SU-DHL-6 (cell line): ENCODE data around the gene SORCS2.

Source experiments
- EZH2phosphoT487 ChIP-seq: fragments of 200-600 bp; sonication (generic), shearing (Covaris generic); conservative IDR thresholded peaks from 2 replicates; pipeline ENCODE4 v1.6.1; 2018; ENCODE audit warnings: mild to moderate bottlenecking, antibody characterized with exemption, low read length, moderate library complexity, mixed read lengths
- TF ChIP-seq, protein P1 (sequence below): fragments of 200-600 bp; sonication (generic); IDR thresholded peaks from one replicate; pipeline ENCODE4 v1.5.1; 2017; ENCODE audit warnings: antibody characterized with exemption, mild to moderate bottlenecking, low read length, moderate library complexity; ENCODE audit not compliant: insufficient read depth, poor library complexity, severe bottlenecking

DNA sequence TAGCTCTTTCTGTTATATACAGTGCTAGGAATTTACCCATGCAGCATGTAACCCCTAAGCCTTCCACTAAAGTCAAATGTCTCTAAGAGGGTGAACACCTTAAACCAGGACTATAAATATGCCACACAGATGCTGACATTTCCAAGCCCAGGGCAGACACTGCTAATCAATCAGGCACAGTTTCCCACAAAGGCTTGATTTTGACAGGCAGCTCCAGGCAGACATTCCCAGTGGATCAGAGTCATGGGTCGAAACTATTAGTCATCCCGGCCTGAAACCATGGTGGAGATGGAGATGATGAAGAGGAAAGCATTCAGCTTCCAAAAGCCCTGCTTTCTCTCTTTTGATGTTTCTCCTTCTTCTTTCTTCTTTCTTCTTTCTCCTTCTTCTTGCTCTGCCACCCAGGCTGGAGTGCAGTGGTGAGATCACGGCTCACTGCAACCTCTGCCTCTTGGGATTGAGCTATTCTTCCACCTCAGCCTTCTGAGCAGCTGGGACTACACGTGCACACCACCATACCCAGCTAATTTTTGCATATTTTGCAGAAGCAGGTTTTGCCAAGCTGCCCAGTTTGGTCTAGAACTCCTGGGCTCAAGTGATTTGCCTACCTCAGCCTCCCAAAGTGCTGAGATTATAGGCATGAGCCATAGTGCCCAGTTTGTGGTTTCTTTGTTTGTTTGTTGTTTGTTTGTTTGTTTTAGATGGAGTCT is 21.0 kb upstream of the SORCS2 start:
- TF ChIP-seq, protein P1, sequence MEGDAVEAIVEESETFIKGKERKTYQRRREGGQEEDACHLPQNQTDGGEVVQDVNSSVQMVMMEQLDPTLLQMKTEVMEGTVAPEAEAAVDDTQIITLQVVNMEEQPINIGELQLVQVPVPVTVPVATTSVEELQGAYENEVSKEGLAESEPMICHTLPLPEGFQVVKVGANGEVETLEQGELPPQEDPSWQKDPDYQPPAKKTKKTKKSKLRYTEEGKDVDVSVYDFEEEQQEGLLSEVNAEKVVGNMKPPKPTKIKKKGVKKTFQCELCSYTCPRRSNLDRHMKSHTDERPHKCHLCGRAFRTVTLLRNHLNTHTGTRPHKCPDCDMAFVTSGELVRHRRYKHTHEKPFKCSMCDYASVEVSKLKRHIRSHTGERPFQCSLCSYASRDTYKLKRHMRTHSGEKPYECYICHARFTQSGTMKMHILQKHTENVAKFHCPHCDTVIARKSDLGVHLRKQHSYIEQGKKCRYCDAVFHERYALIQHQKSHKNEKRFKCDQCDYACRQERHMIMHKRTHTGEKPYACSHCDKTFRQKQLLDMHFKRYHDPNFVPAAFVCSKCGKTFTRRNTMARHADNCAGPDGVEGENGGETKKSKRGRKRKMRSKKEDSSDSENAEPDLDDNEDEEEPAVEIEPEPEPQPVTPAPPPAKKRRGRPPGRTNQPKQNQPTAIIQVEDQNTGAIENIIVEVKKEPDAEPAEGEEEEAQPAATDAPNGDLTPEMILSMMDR: no peak
- TF ChIP-seq EZH2phosphoT487: no peak
